ENCODE data around the gene OST4.

OST4 gene

GRCh38 chr2:27105981-27106380, 34.5 kb upstream of the OST4 start:
- Histone ChIP-seq H3K9ac (ENCODE audit: low read length) (no peak overlapping the region), H2AFZ (ENCODE audit: low read depth, low read length) (no peak overlapping the region), H3K36me3 (replicated peaks; ENCODE audit: low read depth, low read length) (no peaks in the 10 kb centered on the region), H3K9me3 (ENCODE audit: insufficient read depth, low read length) (no peaks in the 10 kb centered on the region), H4K20me1 (ENCODE audit: insufficient read depth, low read length) (no peaks in the 10 kb centered on the region), H3K79me2 (ENCODE audit: low read length) (no peaks in the 10 kb centered on the region), H3K27me3 (ENCODE audit: low read depth, low read length) (no peaks in the 10 kb centered on the region), H3K27ac (ENCODE audit: low read length) (no peak overlapping the region), H3K4me3 (ENCODE audit: low read length) (no peak overlapping the region), H3K4me1 (ENCODE audit: low read length) (no peaks in the 10 kb centered on the region), H3K4me2 (ENCODE audit: low read length) (no peak overlapping the region)
- TF ChIP-seq CTCF (IDR thresholded peaks at IDR 0.05; ENCODE audit: low read depth, low read length) (no peak), EZH2phosphoT487 (IDR thresholded peaks at IDR 0.05; ENCODE audit: low read depth) (no peak)

- Histone ChIP-seq H3K9me3 (ENCODE audit: insufficient read depth, low read length) (no peaks in the 10 kb centered on the region), H3K4me3 (ENCODE audit: low read length) (no peak overlapping the region), H3K9ac (ENCODE audit: low read length) (no peak overlapping the region), H3K4me2 (ENCODE audit: low read length) (no peak overlapping the region), H3K79me2 (ENCODE audit: low read length) (no peaks in the 10 kb centered on the region), H3K4me1 (ENCODE audit: low read length) (no peaks in the 10 kb centered on the region), H3K27ac (ENCODE audit: low read length) (no peak overlapping the region), H3K27me3 (ENCODE audit: low read depth, low read length) (no peaks in the 10 kb centered on the region), H4K20me1 (ENCODE audit: insufficient read depth, low read length) (no peaks in the 10 kb centered on the region), H3K36me3 (replicated peaks; ENCODE audit: low read depth, low read length) (no peaks in the 10 kb centered on the region), H2AFZ (ENCODE audit: low read depth, low read length) (no peak overlapping the region)
- TF ChIP-seq CTCF (IDR thresholded peaks at IDR 0.05; ENCODE audit: low read depth, low read length) (no peak), EZH2phosphoT487 (IDR thresholded peaks at IDR 0.05; ENCODE audit: low read depth) (no peak)
These were observed 30.9 kb upstream of the OST4 start for GRCh38 chr2:27102329-27102728.

- H3K4me2 ChIP-seq (ENCODE audit: low read length) = no peak overlapping the region
- H3K4me3 ChIP-seq (ENCODE audit: low read length) = no peak overlapping the region
- H3K36me3 ChIP-seq (replicated peaks; ENCODE audit: low read depth, low read length) = no peaks in the 10 kb centered on the region
- no peak overlapping the region for H3K9ac ChIP-seq (ENCODE audit: low read length)
- H3K27me3 ChIP-seq (ENCODE audit: low read depth, low read length) = no peaks in the 10 kb centered on the region
- H3K79me2 ChIP-seq (ENCODE audit: low read length) = no peaks in the 10 kb centered on the region
- H3K9me3 ChIP-seq (ENCODE audit: insufficient read depth, low read length) = no peaks in the 10 kb centered on the region
- peaks cover 8% of the 10 kb centered on the region; the same call in 1 of the 2 replicates for H3K4me1 ChIP-seq (ENCODE audit: low read length)
- no peak overlapping the region for H3K27ac ChIP-seq (ENCODE audit: low read length)
- H4K20me1 ChIP-seq (ENCODE audit: insufficient read depth, low read length) = no peaks in the 10 kb centered on the region
- TF ChIP-seq EZH2phosphoT487 (IDR thresholded peaks at IDR 0.05; ENCODE audit: low read depth) (no peak), CTCF (IDR thresholded peaks at IDR 0.05; ENCODE audit: low read depth, low read length) (no peak)
- H2AFZ ChIP-seq (ENCODE audit: low read depth, low read length) = no peak overlapping the region
These were observed 28.6 kb upstream of the OST4 start for GRCh38 chr2:27100036-27100435.

GRCh38 chr2:27099334-27099955, 28.0 kb upstream of the OST4 start:
- no peaks in the 10 kb centered on the region for H3K79me2 ChIP-seq (ENCODE audit: low read length)
- H3K4me3 ChIP-seq (ENCODE audit: low read length) = no peak overlapping the region
- no peak overlapping the region for H3K9ac ChIP-seq (ENCODE audit: low read length)
- H2AFZ ChIP-seq (ENCODE audit: low read depth, low read length) = no peak overlapping the region
- H3K27me3 ChIP-seq (ENCODE audit: low read depth, low read length) = no peaks in the 10 kb centered on the region
- peaks cover 8% of the 10 kb centered on the region; the same call in 1 of the 2 replicates for H3K4me1 ChIP-seq (ENCODE audit: low read length)
- no peaks in the 10 kb centered on the region for H3K36me3 ChIP-seq (replicated peaks; ENCODE audit: low read depth, low read length)
- H3K4me2 ChIP-seq (ENCODE audit: low read length) = no peak overlapping the region
- H3K9me3 ChIP-seq (ENCODE audit: insufficient read depth, low read length) = no peaks in the 10 kb centered on the region
- TF ChIP-seq CTCF (IDR thresholded peaks at IDR 0.05; ENCODE audit: low read depth, low read length) (no peak), EZH2phosphoT487 (IDR thresholded peaks at IDR 0.05; ENCODE audit: low read depth) (no peak)
- H4K20me1 ChIP-seq (ENCODE audit: insufficient read depth, low read length) = no peaks in the 10 kb centered on the region
- no peak overlapping the region for H3K27ac ChIP-seq (ENCODE audit: low read length)
